GM23338 (cell line): ENCODE results near the gene PPP6R1.

Experiments used
- CREB1 ChIP-seq: fragments of 250-450 bp; sonication (Bioruptor Pico); IDR thresholded peaks from 2 replicates; pipeline ENCODE4 v1.5.0; 2020; ENCODE audit warnings: low read depth, mild to moderate bottlenecking, moderate library complexity
- CTCF ChIP-seq, 2 experiments: fragments of 200-600 bp in 1 of 2; sonication (generic) in 1 of 2; conservative IDR thresholded peaks; 2 replicates each; pipeline versions ENCODE4 v1.5.1 to v1.6.1; 2016 to 2017; ENCODE audit warnings: antibody characterized with exemption in 2 of 2, low read depth in 2 of 2, mild to moderate bottlenecking in 2 of 2, moderate library complexity in 1 of 2
- EZH2 ChIP-seq: fragments of 200-600 bp; sonication (generic); IDR thresholded peaks from one replicate; pipeline ENCODE4 v1.8.0; 2017; ENCODE audit warnings: antibody characterized with exemption, mild to moderate bottlenecking, low read depth; ENCODE audit not compliant: unreplicated experiment
- EZH2phosphoT487 ChIP-seq: fragments of 200-600 bp; sonication (generic); IDR thresholded peaks from one replicate; pipeline ENCODE4 v1.8.1; 2018; ENCODE audit warnings: antibody characterized with exemption; ENCODE audit not compliant: unreplicated experiment
- JUNB ChIP-seq: IDR thresholded peaks from one replicate; pipeline ENCODE4 v1.6.1; 2016; ENCODE audit warnings: antibody characterized with exemption; ENCODE audit not compliant: unreplicated experiment
- NANOG ChIP-seq: IDR thresholded peaks from 2 replicates; pipeline ENCODE4 v1.6.1; 2016; ENCODE audit warnings: antibody characterized with exemption, borderline replicate concordance
- POLR2AphosphoS5 ChIP-seq: IDR thresholded peaks from 2 replicates; pipeline ENCODE4 v1.6.1; 2016; ENCODE audit warnings: antibody characterized with exemption, low read depth
- REST ChIP-seq: IDR thresholded peaks from one replicate; pipeline ENCODE4 v1.6.1; 2018; ENCODE audit warnings: antibody characterized with exemption; ENCODE audit not compliant: unreplicated experiment
- STAT1 ChIP-seq: IDR thresholded peaks from one replicate; pipeline ENCODE4 v1.6.1; 2016; ENCODE audit warnings: antibody characterized with exemption; ENCODE audit not compliant: unreplicated experiment
- ZNF114 ChIP-seq: fragments of 250-450 bp; sonication (Bioruptor Pico); IDR thresholded peaks from 2 replicates; pipeline ENCODE4 v1.5.0; 2020; ENCODE audit warnings: mild to moderate bottlenecking, moderate library complexity
- ZNF331 ChIP-seq: fragments of 250-450 bp; sonication (Bioruptor Pico); IDR thresholded peaks from 2 replicates; pipeline ENCODE4 v1.5.0; 2020; ENCODE audit warnings: low read depth, mild to moderate bottlenecking, moderate library complexity
- ZNF462 ChIP-seq: fragments of 250-450 bp; sonication (Bioruptor Pico); IDR thresholded peaks from 2 replicates; pipeline ENCODE4 v1.5.0; 2020; ENCODE audit warnings: mild to moderate bottlenecking, moderate library complexity
- TF ChIP-seq, protein P1 (sequence below): IDR thresholded peaks from 2 replicates; pipeline ENCODE4 v1.6.1; 2016; ENCODE audit warnings: antibody characterized with exemption

DNA sequence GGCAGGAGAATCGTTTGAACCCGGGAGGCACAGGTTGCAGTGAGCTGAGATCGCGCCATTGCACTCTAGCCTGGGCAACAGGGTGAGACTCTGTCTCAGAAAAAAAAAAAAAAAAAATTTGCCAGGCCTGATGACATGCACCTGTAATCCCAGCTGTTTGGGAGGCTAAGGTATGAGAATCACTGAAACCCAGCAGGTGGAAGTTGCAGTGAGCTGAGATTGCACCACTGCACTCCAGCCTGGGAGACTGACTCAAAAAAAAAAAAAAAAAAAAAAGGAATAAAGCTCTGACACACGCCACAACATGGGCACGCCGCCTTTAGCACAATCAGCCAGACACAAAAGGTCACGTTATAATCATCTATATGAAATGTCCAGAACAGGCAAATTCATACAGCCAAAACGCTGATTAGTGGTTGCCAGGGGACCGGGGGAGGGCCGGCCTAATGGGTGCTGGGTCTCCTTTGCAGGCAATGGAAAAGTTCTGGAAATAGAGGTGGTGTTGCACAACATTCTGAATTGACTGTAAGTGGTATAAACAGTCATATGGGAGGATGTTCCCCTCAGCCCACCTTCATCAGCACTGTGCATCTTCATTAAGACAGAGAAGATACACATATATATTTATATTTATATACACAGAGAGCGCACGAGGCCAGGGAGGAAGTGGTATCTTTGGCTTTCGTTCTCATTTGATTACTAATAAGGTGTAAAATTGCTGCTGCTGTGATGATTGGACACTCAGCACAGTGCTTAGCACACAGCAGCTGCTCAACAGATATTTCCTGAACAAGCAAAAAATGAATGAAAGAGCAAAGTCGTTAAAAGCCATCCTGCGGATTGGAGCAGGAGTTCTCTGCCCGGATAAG is 17.3 kb upstream of the PPP6R1 start:
- TF ChIP-seq EZH2: no peak
- no peak for TF ChIP-seq POLR2AphosphoS5
- TF ChIP-seq CTCF (conservative IDR thresholded peaks at IDR 0.05; ENCODE audit: low read depth in 2 of 2): no peak
- no peak for TF ChIP-seq REST
- TF ChIP-seq CREB1: no peak
- TF ChIP-seq, protein P1, sequence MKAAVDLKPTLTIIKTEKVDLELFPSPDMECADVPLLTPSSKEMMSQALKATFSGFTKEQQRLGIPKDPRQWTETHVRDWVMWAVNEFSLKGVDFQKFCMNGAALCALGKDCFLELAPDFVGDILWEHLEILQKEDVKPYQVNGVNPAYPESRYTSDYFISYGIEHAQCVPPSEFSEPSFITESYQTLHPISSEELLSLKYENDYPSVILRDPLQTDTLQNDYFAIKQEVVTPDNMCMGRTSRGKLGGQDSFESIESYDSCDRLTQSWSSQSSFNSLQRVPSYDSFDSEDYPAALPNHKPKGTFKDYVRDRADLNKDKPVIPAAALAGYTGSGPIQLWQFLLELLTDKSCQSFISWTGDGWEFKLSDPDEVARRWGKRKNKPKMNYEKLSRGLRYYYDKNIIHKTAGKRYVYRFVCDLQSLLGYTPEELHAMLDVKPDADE: no peak
- no peak for TF ChIP-seq EZH2phosphoT487
- TF ChIP-seq JUNB: no peak
- no peak for TF ChIP-seq STAT1
- no peak for TF ChIP-seq ZNF114 (CRISPR knock-in tag)
- no peak for TF ChIP-seq NANOG
- no peak for TF ChIP-seq ZNF331 (CRISPR knock-in tag)
- no peak for TF ChIP-seq ZNF462 (CRISPR knock-in tag)
